T-cell (primary cell): ENCODE measurements around the gene TRIM6. TPM values are rescaled to one million over a fixed set of nuclear protein-coding genes. Genes with fewer than 3 reads are reported as not detected.

Experiments used
- ATAC-seq, 4 experiments: fragments of 200-7000 bp in 3 of 4; fragments of 150-1000 bp in 1 of 4; cut with Tn5 transposase; replicated peaks in 1 of 4; 1 replicate in 3 of 4; 2 replicates in 1 of 4; pipeline ENCODE4 v1.10.0; 2021; ENCODE audit warnings: moderate library complexity in 3 of 4, mild to moderate bottlenecking in 2 of 4, moderate number of reproducible peaks in 1 of 4
- CTCF ChIA-PET, 2 donors: fragments of 300-600 bp; sonication (Branson Sonifier 250); formaldehyde crosslinking; loops; one replicate each; lab custom pipeline; 2022; ENCODE audit warnings: antibody characterized with exemption in 2 of 2; lab: Charles Lee
- POLR2A ChIA-PET, 2 donors: fragments of 300-600 bp; sonication (Branson Sonifier 250); formaldehyde crosslinking; loops; one replicate each; lab custom pipeline; 2022; ENCODE audit warnings: antibody characterized with exemption in 2 of 2; lab: Charles Lee
- DNase-seq, 35 experiments: peaks; one replicate each; pipeline versions ENCODE4 v3.0.0 to v3.0.0-alpha.2; 2013 to 2023
- H3K27ac ChIP-seq: one replicate; pipeline ENCODE4 v1.5.1; 2013; ENCODE audit warnings: low read length
- H3K27me3 ChIP-seq, 2 experiments: replicated peaks in 1 of 2; 1 replicate in 1 of 2; 2 replicates in 1 of 2; pipeline versions ENCODE4 v1.6.1 to v1.7.0; 2013; ENCODE audit warnings: low read length in 1 of 2, mixed read lengths in 1 of 2; ENCODE audit not compliant: control insufficient read depth in 2 of 2, insufficient read depth in 2 of 2; ENCODE audit errors: extremely low read depth in 1 of 2
- H3K36me3 ChIP-seq, 2 donors: 1 replicate in 1 of 2; 2 replicates in 1 of 2; pipeline versions ENCODE4 v1.6.1 to v1.7.0; 2013; ENCODE audit warnings: low read length in 1 of 2; ENCODE audit not compliant: control insufficient read depth in 2 of 2, insufficient read depth in 1 of 2; ENCODE audit errors: extremely low read depth in 1 of 2
- H3K4me1 ChIP-seq, 2 experiments: 1 replicate in 1 of 2; 2 replicates in 1 of 2; pipeline versions ENCODE4 v1.6.1 to v1.7.0; 2013; ENCODE audit warnings: low read length in 2 of 2, mixed read lengths in 1 of 2; ENCODE audit not compliant: insufficient read depth in 2 of 2, control insufficient read depth in 1 of 2; ENCODE audit errors: extremely low read depth in 1 of 2
- H3K4me3 ChIP-seq, 2 donors: 1 replicate in 1 of 2; 2 replicates in 1 of 2; pipeline versions ENCODE4 v1.5.1 to v1.7.0; 2013; ENCODE audit warnings: mild to moderate bottlenecking in 2 of 2, low read length in 1 of 2, moderate library complexity in 1 of 2; ENCODE audit not compliant: control insufficient read depth in 1 of 2; ENCODE audit errors: extremely low read depth in 1 of 2
- H3K9me3 ChIP-seq: 2 replicates; pipeline ENCODE4 v1.7.0; 2013
- H3K27ac Mint-ChIP-seq, 2 donors: one replicate each; pipeline ENCODE4 v1.8.0; 2020 to 2021; ENCODE audit warnings: mild to moderate bottlenecking in 2 of 2, mixed read lengths in 2 of 2
- H3K27me3 Mint-ChIP-seq, 2 donors: one replicate each; pipeline ENCODE4 v1.8.0; 2021 to 2022; ENCODE audit warnings: mixed read lengths in 2 of 2
- H3K36me3 Mint-ChIP-seq: one replicate; pipeline ENCODE4 v1.8.0; 2021; ENCODE audit warnings: mixed read lengths
- H3K4me1 Mint-ChIP-seq, 3 donors: one replicate each; pipeline ENCODE4 v1.8.0; 2020 to 2022; ENCODE audit warnings: mixed read lengths in 3 of 3, mild to moderate bottlenecking in 1 of 3
- H3K4me3 Mint-ChIP-seq, 3 donors: one replicate each; pipeline ENCODE4 v1.8.0; 2020 to 2022; ENCODE audit warnings: mild to moderate bottlenecking in 3 of 3, mixed read lengths in 3 of 3, moderate library complexity in 3 of 3
- H3K9me3 Mint-ChIP-seq, 3 donors: one replicate each; pipeline ENCODE4 v1.8.0; 2020 to 2022; ENCODE audit warnings: mixed read lengths in 3 of 3
- WGBS: methylation state at CpG from one replicate; pipeline ENCODE4 v1.1.5; 2013; ENCODE audit warnings: missing lambda C conversion rate; ENCODE audit not compliant: insufficient coverage; 5-methylcytosine and 5-hydroxymethylcytosine counted together
- total RNA-seq, 35 experiments: library from RNA in 6 of 35; stranded (reverse) in 6 of 35; fragments of 120-200 nt in 1 of 35; gene quantifications; one replicate each; pipeline versions ENCODE4 v1.2.1 to v1.2.4 and lab custom pipeline; 2013 to 2026

TRIM6 gene
- total RNA-seq, 5 donors from 2014 or later (not counting 1 experiment from before 2014, with no cell fraction given), result 0.13 to 0.14 TPM; not detected in 3

DNA sequence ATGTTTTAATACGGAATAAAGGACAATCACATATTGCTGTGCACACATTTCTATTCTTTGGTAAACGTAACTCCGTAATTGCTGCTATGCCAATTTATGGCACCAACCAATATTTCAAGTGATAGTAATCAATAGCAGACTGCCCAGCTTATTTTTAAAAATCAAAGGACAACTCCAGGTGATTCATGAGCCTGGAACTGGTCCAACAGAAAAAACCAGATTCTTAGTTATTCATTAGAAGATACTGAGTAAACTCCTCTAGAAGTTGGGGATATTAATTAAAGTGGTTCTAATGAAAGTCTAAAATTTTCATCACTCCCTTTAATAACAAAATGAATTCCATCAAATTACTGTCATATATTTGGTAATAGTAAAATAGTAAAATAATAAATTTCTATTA lies 38.7 kb upstream of the TRIM6 start:
- Histone ChIP-seq H3K27me3 (no peaks in the 10 kb centered on the region), H3K4me3 (no peak overlapping the region), H3K9me3 (no peaks in the 10 kb centered on the region), H3K4me1 (no peaks in the 10 kb centered on the region), H3K27ac (no peak overlapping the region), H3K36me3 (no peaks in the 10 kb centered on the region)
- H3K27me3 Mint-ChIP-seq, result peaks cover 5 to 14% of the 10 kb centered on the region in 2 donors
- ChIA-PET POLR2A (no interaction called here), CTCF (interaction anchor here (0.5 to 0.6 kb wide), 2 partner anchors 62 to 927 kb away, joined by 3 to 4 read pairs; no protein-coding TSS in a partner anchor)
- H3K9me3 Mint-ChIP-seq, result no peaks in the 10 kb centered on the region
- DNase-seq, result no peak
- no peak for ATAC-seq
- no CpG with 5 or more reads among the region's 3 CpGs for WGBS
- no peaks in the 10 kb centered on the region for H3K4me1 Mint-ChIP-seq
- H3K4me3 Mint-ChIP-seq, result no peak overlapping the region
- peaks cover 4% of the 10 kb centered on the region for H3K36me3 Mint-ChIP-seq
- H3K27ac Mint-ChIP-seq, result no peak overlapping the region

DNA sequence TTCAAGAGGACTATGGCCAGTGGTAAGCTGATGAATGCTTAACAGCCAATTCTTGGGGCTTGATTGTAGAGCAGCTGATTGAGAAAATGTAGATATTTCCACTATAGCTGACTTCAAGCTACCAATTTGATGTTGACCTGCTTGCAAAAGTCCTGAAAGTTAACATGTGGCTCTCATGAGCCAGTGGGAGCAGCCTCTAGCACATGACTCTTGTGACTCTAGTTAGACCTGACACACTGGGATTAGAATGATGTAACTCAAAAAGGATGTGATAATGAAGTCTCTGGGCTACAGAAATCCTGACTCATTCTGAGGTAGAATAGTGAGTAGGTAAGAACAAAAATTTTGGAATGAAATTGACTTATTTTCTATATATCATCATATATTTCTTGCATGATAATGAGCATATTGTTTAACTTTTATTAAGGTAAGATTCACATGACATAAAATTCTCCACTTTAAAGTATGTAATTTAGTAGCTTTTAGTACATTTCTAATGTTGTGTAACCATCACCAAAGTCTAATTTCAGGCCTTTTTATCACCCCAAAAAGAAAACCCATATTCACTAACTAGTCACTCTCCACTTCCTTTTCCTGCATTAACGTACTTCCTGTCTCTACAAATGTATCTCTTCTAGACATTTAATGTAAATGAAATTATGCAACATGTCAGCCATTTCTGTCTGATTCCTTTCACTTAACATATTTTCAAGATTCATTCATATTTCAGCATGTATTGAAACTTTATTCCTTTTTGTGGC lies 32.0 kb upstream of the TRIM6 start:
- ChIA-PET CTCF (no interaction called here), POLR2A (no interaction called here)
- no peak overlapping the region for H3K27ac ChIP-seq
- H3K4me3 Mint-ChIP-seq, result no peak overlapping the region
- H3K9me3 Mint-ChIP-seq, result peaks cover 0 to 7% (median 4%) of the 10 kb centered on the region in 3 donors
- H3K36me3 Mint-ChIP-seq, result peaks cover 7% of the 10 kb centered on the region
- DNase-seq (no peak), ATAC-seq (no peak)
- no CpG with 5 or more reads among the region's 1 CpG for WGBS
- no peak overlapping the region for H3K4me3 ChIP-seq
- no peaks in the 10 kb centered on the region for H3K36me3 ChIP-seq
- H3K4me1 ChIP-seq, result no peaks in the 10 kb centered on the region
- no peaks in the 10 kb centered on the region for H3K9me3 ChIP-seq
- H3K27ac Mint-ChIP-seq, result no peak overlapping the region
- H3K4me1 Mint-ChIP-seq, result peaks cover 4 to 7% (median 6%) of the 10 kb centered on the region in 3 donors
- H3K27me3 Mint-ChIP-seq, result peaks cover 6 to 11% of the 10 kb centered on the region in 2 donors
- no peaks in the 10 kb centered on the region for H3K27me3 ChIP-seq

DNA sequence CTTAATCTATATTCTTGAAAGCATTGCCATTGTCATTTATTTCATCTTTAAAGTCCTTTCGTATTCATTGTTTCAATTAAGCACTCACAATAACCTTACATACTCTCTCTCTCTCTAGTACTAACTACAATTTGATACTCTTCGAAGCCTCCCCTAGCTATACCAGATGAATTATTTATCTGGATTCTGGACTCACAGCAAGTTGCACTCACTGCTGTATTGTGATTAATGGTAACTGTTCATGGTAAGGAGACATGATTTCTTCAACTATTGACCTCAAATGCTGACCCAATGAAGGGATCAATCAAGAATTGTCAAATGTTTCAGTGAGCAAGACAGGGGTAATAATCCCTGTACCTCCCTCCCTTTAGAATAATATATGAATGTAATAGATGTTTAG lies 21.8 kb upstream of the TRIM6 start:
- POLR2A ChIA-PET, result no interaction called here
- CTCF ChIA-PET, result no interaction called here

DNA sequence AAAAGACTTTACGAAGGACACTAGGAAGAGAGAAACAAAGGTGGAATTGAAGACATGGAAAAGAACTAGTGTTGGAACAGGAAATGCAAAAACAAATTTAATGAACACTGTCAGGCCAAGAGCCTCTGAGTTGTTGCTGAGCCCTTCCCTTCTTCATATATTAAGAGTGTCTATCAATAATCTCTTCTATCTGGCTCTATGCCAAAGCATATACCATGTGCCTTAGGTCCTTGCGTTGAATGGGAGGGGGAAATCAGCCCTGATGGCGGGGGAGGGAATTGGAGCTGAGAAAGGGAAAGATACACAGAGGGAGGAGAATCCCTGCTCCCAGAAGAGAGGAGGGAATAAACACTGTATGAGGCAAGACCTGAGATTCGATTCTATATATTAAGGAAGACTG lies 21.3 kb upstream of the TRIM6 start:
- H3K27ac ChIP-seq, result no peak overlapping the region
- 90% methylated on average over 3 of the region's 4 CpGs for WGBS
- no peaks in the 10 kb centered on the region for H3K9me3 ChIP-seq
- Mint-ChIP-seq H3K4me1 (no peaks in the 10 kb centered on the region), H3K4me3 (no peak overlapping the region), H3K27me3 (peaks cover 0 to 1% of the 10 kb centered on the region in 2 donors), H3K27ac (no peak overlapping the region), H3K36me3 (no peaks in the 10 kb centered on the region), H3K9me3 (no peaks in the 10 kb centered on the region)
- no peaks in the 10 kb centered on the region for H3K36me3 ChIP-seq
- CTCF ChIA-PET, result no interaction called here
- no peaks in the 10 kb centered on the region for H3K4me1 ChIP-seq
- POLR2A ChIA-PET, result no interaction called here
- DNase-seq, result no peak
- no peaks in the 10 kb centered on the region for H3K27me3 ChIP-seq
- no peak overlapping the region for H3K4me3 ChIP-seq
- no peak for ATAC-seq

More for the DNA sequence above, 21.8 kb upstream of the TRIM6 start:
- Histone ChIP-seq H3K27me3 (no peaks in the 10 kb centered on the region), H3K4me1 (no peaks in the 10 kb centered on the region), H3K36me3 (no peaks in the 10 kb centered on the region), H3K27ac (no peak overlapping the region), H3K9me3 (no peaks in the 10 kb centered on the region), H3K4me3 (no peak overlapping the region)
- Mint-ChIP-seq H3K36me3 (no peaks in the 10 kb centered on the region), H3K4me3 (no peak overlapping the region), H3K4me1 (no peaks in the 10 kb centered on the region), H3K27ac (no peak overlapping the region), H3K27me3 (peaks cover 0 to 1% of the 10 kb centered on the region in 2 donors), H3K9me3 (no peaks in the 10 kb centered on the region)
- DNase-seq (no peak), ATAC-seq (no peak)
- 80% methylated on average over 1 of the region's 2 CpGs for WGBS

DNA sequence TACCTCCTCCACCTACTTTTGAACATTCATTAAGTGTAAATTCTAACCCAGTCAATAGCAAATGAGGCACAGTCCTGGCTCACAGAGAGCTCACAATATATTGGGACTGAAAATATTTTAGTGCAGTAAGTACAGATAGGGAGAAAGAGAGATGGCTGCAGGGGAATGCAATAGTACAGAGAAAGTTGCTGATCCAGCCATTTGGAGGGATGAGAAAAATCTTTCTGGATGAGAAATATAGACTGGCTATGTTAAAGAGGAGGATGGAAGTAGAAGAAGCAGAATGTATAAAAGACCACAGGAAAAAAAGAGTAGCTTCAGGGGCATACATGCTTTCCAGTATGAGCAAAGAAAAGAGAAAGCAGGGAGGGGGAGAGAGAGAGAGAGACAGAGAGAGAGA lies 19.3 kb upstream of the TRIM6 start:
- Mint-ChIP-seq H3K9me3 (no peaks in the 10 kb centered on the region), H3K4me1 (no peaks in the 10 kb centered on the region), H3K27ac (no peak overlapping the region), H3K4me3 (no peak overlapping the region), H3K27me3 (peaks cover 0 to 1% of the 10 kb centered on the region in 2 donors), H3K36me3 (no peaks in the 10 kb centered on the region)
- H3K27me3 ChIP-seq, result no peaks in the 10 kb centered on the region
- no peaks in the 10 kb centered on the region for H3K4me1 ChIP-seq
- ChIA-PET CTCF (interaction anchor here in 1 of 2 donors (0.5 kb wide), 1 partner anchor 10 kb away, joined by 5 read pairs; no protein-coding TSS in a partner anchor), POLR2A (no interaction called here)
- DNase-seq (no peak), ATAC-seq (no peak)
- H3K27ac ChIP-seq, result no peak overlapping the region
- no peaks in the 10 kb centered on the region for H3K36me3 ChIP-seq
- H3K9me3 ChIP-seq, result no peaks in the 10 kb centered on the region
- H3K4me3 ChIP-seq, result no peak overlapping the region

DNA sequence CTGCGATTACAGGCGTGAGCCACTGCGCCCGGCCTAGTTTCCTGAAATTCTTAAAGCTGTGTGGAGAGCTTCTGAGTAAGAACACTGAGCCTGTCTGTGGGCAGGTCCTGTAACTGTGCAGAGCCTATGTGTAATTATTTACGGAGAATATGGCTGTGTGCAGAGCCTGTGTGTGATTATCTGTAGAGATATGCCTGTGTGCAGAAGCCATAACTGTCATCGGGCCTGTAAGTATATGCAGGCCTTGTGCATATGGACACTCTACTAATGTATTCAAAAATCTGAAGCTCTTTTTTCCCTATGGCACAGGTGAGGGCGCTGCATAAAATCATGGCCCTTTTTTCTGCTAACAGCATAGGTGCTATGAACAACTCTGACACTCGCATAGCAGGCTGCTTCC lies 15.9 kb upstream of the TRIM6 start, which contains the start of gene OR52B6:
TSS of gene OR52B6 (plus strand) at position 301 of the 400 bp plus-strand sequence. CDS start at position 301, 0 bp downstream.
- H3K4me3 ChIP-seq, result no peak within 1 kb of the TSS
- Mint-ChIP-seq H3K4me3 (no peak within 1 kb of the TSS), H3K27me3 (peaks cover 0 to 1% of the 10 kb centered on the region in 2 donors), H3K4me1 (no peaks in the 10 kb centered on the region), H3K9me3 (no peaks in the 10 kb centered on the region), H3K36me3 (no peaks in the 10 kb centered on the region), H3K27ac (no peak within 1 kb of the TSS)
- CTCF ChIA-PET, result no interaction called here
- ATAC-seq (no peak), DNase-seq (no peak)
- H3K4me1 ChIP-seq, result no peaks in the 10 kb centered on the region
- POLR2A ChIA-PET, result no interaction called here
- no peaks in the 10 kb centered on the region for H3K36me3 ChIP-seq
- 88% methylated on average over 7 of the region's 8 CpGs for WGBS
- H3K9me3 ChIP-seq, result no peaks in the 10 kb centered on the region
- H3K27me3 ChIP-seq, result no peaks in the 10 kb centered on the region
- no peak within 1 kb of the TSS for H3K27ac ChIP-seq
